Gastrocnemius medialis (tissue), 4 donors: Measurements from ENCODE around the gene APLNR. TPM values are rescaled to one million over a fixed set of nuclear protein-coding genes. Genes with fewer than 3 reads are reported as not detected.
A peak's percentile ranks its signal among the peaks of the same experiment; 100 is the strongest.

Experiments
- ATAC-seq, 2 donors: fragments of 150-250 bp; one replicate each; pipeline ENCODE4 v1.9.1; 2016
- DNase-seq, 2 donors: peaks; one replicate each; pipeline ENCODE4 v3.0.0-alpha.2; 2019
- H3K27ac ChIP-seq, 4 donors: fragments of 200-600 bp; sonication (generic); 1 replicate in 1 of 4; 2 replicates in 3 of 4; pipeline ENCODE4 v1.5.1; 2016 to 2018; ENCODE audit warnings: mild to moderate bottlenecking in 2 of 4, moderate library complexity in 1 of 4
- H3K27me3 ChIP-seq, 3 donors: fragments of 200-600 bp; sonication (generic) in 2 of 3; 1 replicate in 1 of 3; 2 replicates in 2 of 3; pipeline versions ENCODE4 v1.5.1 to v1.6.0; 2016 to 2019; ENCODE audit warnings: mild to moderate bottlenecking in 1 of 3, moderate library complexity in 1 of 3
- H3K36me3 ChIP-seq, 2 donors: fragments of 200-600 bp; sonication (generic) in 1 of 2; one replicate each; pipeline ENCODE4 v1.5.1; 2017 to 2018
- H3K4me1 ChIP-seq, 2 donors: fragments of 200-600 bp; sonication (generic) in 1 of 2; one replicate each; pipeline ENCODE4 v1.5.1; 2016 to 2017; ENCODE audit warnings: mild to moderate bottlenecking in 2 of 2
- H3K4me3 ChIP-seq, 4 donors: fragments of 200-600 bp; sonication (generic) in 3 of 4; 1 replicate in 1 of 4; 2 replicates in 3 of 4; pipeline ENCODE4 v1.5.1; 2016 to 2019; ENCODE audit warnings: mild to moderate bottlenecking in 2 of 4
- H3K9me3 ChIP-seq, 3 donors: fragments of 200-600 bp; sonication (generic) in 2 of 3; 1 replicate in 1 of 3; 2 replicates in 2 of 3; pipeline ENCODE4 v1.5.1; 2016 to 2019
- POLR2A ChIP-seq, 2 donors: fragments of 450-650 bp; IDR thresholded peaks; one replicate each; pipeline ENCODE4 v1.6.1; 2017; ENCODE audit warnings: antibody characterized with exemption in 2 of 2, mild to moderate bottlenecking in 2 of 2, moderate library complexity in 2 of 2
- in situ Hi-C, 4 donors: fragments of 200-750 bp; cut with MboI; loops; one replicate each; pipeline versions ENCODE4 v1.15.0 to v1.8.0; 2017; ENCODE audit warnings: low sequenced_read_pairs in 4 of 4
- intact Hi-C: fragments of 100-400 bp; cut with DNase I; formaldehyde crosslinking; loops from one replicate; pipeline ENCODE4 v1.15.1; 2023; ENCODE audit warnings: low total_unique reads
- total RNA-seq, 4 donors: library from RNA; depleted of rRNA; stranded (reverse); fragments of >200 nt; gene quantifications; one replicate each; pipeline versions ENCODE4 v1.1.0 to v1.2.3, GENCODE V29; 2016
- TF ChIP-seq, protein P1 (sequence below), 5 experiments: fragments of 450-650 bp in 3 of 5; fragments of 200-600 bp in 2 of 5; sonication (generic) in 2 of 5; IDR thresholded peaks in 4 of 5; conservative IDR thresholded peaks in 1 of 5; 1 replicate in 4 of 5; 2 replicates in 1 of 5; pipeline ENCODE4 v1.5.1; 2016 to 2019; ENCODE audit warnings: antibody characterized with exemption in 5 of 5, mild to moderate bottlenecking in 3 of 5, moderate library complexity in 3 of 5

Gene APLNR
- total RNA-seq, 4 donors from 2014 or later, result 0.32 to 3.7 (median 0.64) TPM

DNA sequence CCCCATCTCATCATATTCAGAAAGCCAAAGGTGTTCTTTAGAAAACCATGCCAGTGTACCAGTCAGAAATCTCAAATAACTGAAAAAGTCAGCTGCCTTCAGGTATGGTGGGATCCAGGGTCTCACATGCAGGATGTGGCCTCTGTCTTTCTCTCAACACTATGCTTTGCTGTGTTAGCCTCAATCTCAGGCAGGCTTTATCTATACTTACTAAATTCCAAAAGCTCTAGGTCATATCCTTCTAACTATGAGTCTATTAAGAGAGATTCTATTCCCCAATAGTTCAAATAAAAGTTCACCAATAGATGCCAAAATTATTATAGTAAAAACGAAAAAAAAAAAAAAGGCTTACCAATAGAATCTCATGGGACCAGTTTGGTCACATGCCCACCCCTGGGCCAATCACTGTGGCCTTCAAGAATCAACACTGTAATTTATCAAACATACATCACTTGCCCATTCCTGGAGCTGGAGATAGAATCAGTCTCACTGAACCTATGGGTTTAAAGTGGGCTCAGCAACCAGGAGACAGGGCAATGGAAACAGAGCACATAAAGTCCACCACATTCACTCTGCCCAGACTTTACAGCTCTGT lies 38.0 kb upstream of the APLNR start:
- intact Hi-C loops (no loop called here), in situ Hi-C loops (loop anchor here in 1 of 4 donors (25.0 kb wide), 1 partner anchor 438 kb away; no protein-coding TSS in a partner anchor)
- no peak overlapping the region for H3K4me3 ChIP-seq
- DNase-seq, result no peak
- peak overlapping the region; percentile 19 to 75 (median 60) for H3K27ac ChIP-seq
- peaks cover 16 to 22% of the 10 kb centered on the region in 2 donors for H3K4me1 ChIP-seq
- ATAC-seq, result no peak
- no peak for TF ChIP-seq POLR2A (IDR thresholded peaks at IDR 0.05)
- TF ChIP-seq, protein P1, sequence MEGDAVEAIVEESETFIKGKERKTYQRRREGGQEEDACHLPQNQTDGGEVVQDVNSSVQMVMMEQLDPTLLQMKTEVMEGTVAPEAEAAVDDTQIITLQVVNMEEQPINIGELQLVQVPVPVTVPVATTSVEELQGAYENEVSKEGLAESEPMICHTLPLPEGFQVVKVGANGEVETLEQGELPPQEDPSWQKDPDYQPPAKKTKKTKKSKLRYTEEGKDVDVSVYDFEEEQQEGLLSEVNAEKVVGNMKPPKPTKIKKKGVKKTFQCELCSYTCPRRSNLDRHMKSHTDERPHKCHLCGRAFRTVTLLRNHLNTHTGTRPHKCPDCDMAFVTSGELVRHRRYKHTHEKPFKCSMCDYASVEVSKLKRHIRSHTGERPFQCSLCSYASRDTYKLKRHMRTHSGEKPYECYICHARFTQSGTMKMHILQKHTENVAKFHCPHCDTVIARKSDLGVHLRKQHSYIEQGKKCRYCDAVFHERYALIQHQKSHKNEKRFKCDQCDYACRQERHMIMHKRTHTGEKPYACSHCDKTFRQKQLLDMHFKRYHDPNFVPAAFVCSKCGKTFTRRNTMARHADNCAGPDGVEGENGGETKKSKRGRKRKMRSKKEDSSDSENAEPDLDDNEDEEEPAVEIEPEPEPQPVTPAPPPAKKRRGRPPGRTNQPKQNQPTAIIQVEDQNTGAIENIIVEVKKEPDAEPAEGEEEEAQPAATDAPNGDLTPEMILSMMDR (IDR thresholded peaks at IDR 0.05 in 4 of 5, conservative IDR thresholded peaks at IDR 0.05 in 1 of 5), result no peak
- no peaks in the 10 kb centered on the region for H3K27me3 ChIP-seq
- no peaks in the 10 kb centered on the region for H3K36me3 ChIP-seq
- no peaks in the 10 kb centered on the region for H3K9me3 ChIP-seq

DNA sequence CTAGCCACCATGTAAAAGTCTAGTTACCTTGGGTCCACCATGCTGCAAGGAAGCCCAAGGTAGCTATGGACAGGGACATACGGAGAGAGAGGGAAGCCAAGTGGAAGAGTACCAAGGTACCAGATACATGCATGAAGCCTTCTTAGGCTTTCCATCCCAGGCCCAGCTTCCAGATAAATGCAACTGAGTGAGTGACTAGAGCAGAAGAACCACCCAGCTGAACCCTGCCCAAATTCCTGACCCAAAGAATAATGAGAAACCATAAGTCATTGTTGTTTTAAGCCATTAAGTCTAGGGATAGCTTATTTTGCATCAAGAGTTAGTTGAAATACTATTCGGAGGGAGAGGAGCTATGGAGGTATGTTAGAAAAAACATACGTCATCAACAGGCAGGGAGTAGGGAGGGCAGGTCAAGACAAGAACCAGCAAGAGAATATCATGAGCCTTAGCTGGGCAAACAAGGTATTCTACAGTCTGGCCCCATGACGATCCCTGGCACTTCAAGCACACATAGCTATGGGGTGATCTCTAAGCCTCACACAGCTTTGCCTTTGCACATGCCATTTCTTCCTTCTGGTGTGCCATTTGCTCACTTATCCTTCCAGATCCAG lies 36.5 kb upstream of the APLNR start:
- ATAC-seq (no peak), DNase-seq (no peak)
- Histone ChIP-seq H3K36me3 (no peaks in the 10 kb centered on the region), H3K4me1 (peaks cover 12 to 21% of the 10 kb centered on the region in 2 donors), H3K4me3 (no peak overlapping the region), H3K9me3 (no peaks in the 10 kb centered on the region), H3K27me3 (no peaks in the 10 kb centered on the region), H3K27ac (no peak overlapping the region)
- no peak for TF ChIP-seq POLR2A (IDR thresholded peaks at IDR 0.05)
- TF ChIP-seq, protein P1 (IDR thresholded peaks at IDR 0.05 in 4 of 5, conservative IDR thresholded peaks at IDR 0.05 in 1 of 5), result no peak
- intact Hi-C loops, result no loop called here
- in situ Hi-C loops, result loop anchor here in 1 of 4 donors (25.0 kb wide), 1 partner anchor 436 kb away; no protein-coding TSS in a partner anchor

DNA sequence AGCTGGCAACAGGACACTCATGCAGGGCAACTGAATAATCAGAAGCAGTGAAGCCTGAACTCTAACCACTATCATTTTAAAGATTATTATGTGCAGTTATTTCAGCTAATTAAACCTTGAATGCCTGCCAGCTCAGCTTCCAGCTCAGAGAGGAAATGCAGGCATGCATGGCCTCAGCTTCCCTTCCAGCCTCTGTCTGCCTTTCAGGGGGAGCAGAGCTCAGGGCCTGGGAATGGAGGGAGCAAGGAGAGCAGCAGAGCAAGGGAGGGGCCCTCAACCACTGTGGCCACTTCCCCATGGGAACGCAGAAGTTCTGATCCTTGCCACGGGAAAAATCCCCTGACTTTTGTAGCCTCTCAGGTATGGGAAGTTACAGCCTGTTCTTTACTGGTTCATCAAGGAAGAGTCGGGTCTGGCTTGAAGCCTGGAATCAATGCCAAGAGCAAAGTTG lies 32.5 kb upstream of the APLNR start:
- in situ Hi-C loops, result loop anchor here in 1 of 4 donors (25.0 kb wide), 1 partner anchor 432 kb away; no protein-coding TSS in a partner anchor
- no peak for ATAC-seq

DNA sequence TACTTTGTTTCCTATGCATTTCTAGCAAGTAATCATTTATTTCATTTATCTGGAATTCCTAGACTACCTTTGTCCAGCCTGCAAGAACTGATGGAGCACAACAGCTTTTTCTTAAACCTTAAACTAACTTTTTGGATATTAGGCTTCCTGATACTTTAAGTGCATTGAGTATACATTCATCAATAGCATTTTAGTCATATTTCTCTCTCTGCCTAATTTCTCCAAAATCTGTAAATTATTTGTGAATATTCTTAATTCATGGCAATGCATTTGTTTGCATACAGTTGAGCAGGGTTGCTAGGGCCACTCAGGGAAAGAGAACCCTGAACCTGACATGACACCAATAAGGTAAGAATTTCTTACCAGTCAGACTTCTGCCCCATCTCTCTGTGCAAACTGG lies 29.1 kb upstream of the APLNR start:
- in situ Hi-C loops (loop anchor here in 1 of 4 donors (25.0 kb wide), 1 partner anchor 429 kb away; no protein-coding TSS in a partner anchor), intact Hi-C loops (no loop called here)
- no peaks in the 10 kb centered on the region for H3K4me1 ChIP-seq
- H3K27ac ChIP-seq, result no peak overlapping the region
- no peaks in the 10 kb centered on the region for H3K9me3 ChIP-seq
- H3K27me3 ChIP-seq, result no peaks in the 10 kb centered on the region
- H3K4me3 ChIP-seq, result no peak overlapping the region
- DNase-seq (no peak), ATAC-seq (no peak)
- TF ChIP-seq, protein P1 (IDR thresholded peaks at IDR 0.05 in 4 of 5, conservative IDR thresholded peaks at IDR 0.05 in 1 of 5), result no peak
- TF ChIP-seq POLR2A (IDR thresholded peaks at IDR 0.05), result no peak
- no peaks in the 10 kb centered on the region for H3K36me3 ChIP-seq

More for the DNA sequence above, 32.5 kb upstream of the APLNR start:
- DNase-seq, result no peak
- H3K4me1 ChIP-seq, result no peaks in the 10 kb centered on the region
- H3K27me3 ChIP-seq, result no peaks in the 10 kb centered on the region
- intact Hi-C loops, result no loop called here
- H3K27ac ChIP-seq, result no peak overlapping the region
- H3K36me3 ChIP-seq, result no peaks in the 10 kb centered on the region
- TF ChIP-seq, protein P1 (IDR thresholded peaks at IDR 0.05 in 4 of 5, conservative IDR thresholded peaks at IDR 0.05 in 1 of 5), result no peak
- no peak for TF ChIP-seq POLR2A (IDR thresholded peaks at IDR 0.05)
- no peaks in the 10 kb centered on the region for H3K9me3 ChIP-seq
- no peak overlapping the region for H3K4me3 ChIP-seq
